ENCODE results near the gene SLC26A2.

The SLC26A2 gene

GRCh38 chr5:149975409-149975808 is 14.9 kb downstream of the SLC26A2 start:
- Histone ChIP-seq H3K4me1 (ENCODE audit: insufficient read depth, low read length) (no peaks in the 10 kb centered on the region), H3K27me3 (ENCODE audit: control insufficient read depth in 1 of 2, insufficient read depth in 2 of 2, low read length in 2 of 2) (no peaks in the 10 kb centered on the region), H3K36me3 (ENCODE audit: insufficient read depth, low read length) (peaks cover 9% of the 10 kb centered on the region), H3K9ac (ENCODE audit: low read length) (no peak overlapping the region), H3K27ac (ENCODE audit: low read depth, low read length) (no peak overlapping the region), H3K4me3 (ENCODE audit: low read depth in 1 of 2, low read length in 2 of 2) (no peak overlapping the region), H3K9me3 (ENCODE audit: low read length) (no peaks in the 10 kb centered on the region)

- no peak overlapping the region for H3K9ac ChIP-seq (ENCODE audit: low read length)
- no peaks in the 10 kb centered on the region for H3K27me3 ChIP-seq (ENCODE audit: control insufficient read depth in 1 of 2, insufficient read depth in 2 of 2, low read length in 2 of 2)
- no peak overlapping the region for H3K27ac ChIP-seq (ENCODE audit: low read depth, low read length)
- no peaks in the 10 kb centered on the region for H3K4me1 ChIP-seq (ENCODE audit: insufficient read depth, low read length)
- peaks cover 9% of the 10 kb centered on the region for H3K36me3 ChIP-seq (ENCODE audit: insufficient read depth, low read length)
- H3K9me3 ChIP-seq (ENCODE audit: low read length), result no peaks in the 10 kb centered on the region
- no peak overlapping the region for H3K4me3 ChIP-seq (ENCODE audit: low read depth in 1 of 2, low read length in 2 of 2)
Measured at GRCh38 chr5:149979896-149980295, 19.3 kb downstream of the SLC26A2 start.

DNA sequence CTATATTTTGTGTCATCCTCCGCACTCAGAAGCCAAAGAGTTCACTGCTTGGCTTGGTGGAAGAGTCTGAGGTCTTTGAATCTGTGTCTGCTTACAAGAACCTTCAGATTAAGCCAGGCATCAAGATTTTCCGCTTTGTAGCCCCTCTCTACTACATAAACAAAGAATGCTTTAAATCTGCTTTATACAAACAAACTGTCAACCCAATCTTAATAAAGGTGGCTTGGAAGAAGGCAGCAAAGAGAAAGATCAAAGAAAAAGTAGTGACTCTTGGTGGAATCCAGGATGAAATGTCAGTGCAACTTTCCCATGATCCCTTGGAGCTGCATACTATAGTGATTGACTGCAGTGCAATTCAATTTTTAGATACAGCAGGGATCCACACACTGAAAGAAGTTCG is 20.6 kb downstream of the SLC26A2 start:
- Histone ChIP-seq H3K27me3 (ENCODE audit: control insufficient read depth in 1 of 2, insufficient read depth in 2 of 2, low read length in 2 of 2) (no peaks in the 10 kb centered on the region), H3K9me3 (ENCODE audit: low read length) (no peaks in the 10 kb centered on the region), H3K36me3 (ENCODE audit: insufficient read depth, low read length) (peaks cover 9% of the 10 kb centered on the region), H3K4me1 (ENCODE audit: insufficient read depth, low read length) (no peaks in the 10 kb centered on the region), H3K27ac (ENCODE audit: low read depth, low read length) (no peak overlapping the region), H3K9ac (ENCODE audit: low read length) (no peak overlapping the region), H3K4me3 (ENCODE audit: low read depth in 1 of 2, low read length in 2 of 2) (no peak overlapping the region)

- no peak overlapping the region for H3K27ac ChIP-seq (ENCODE audit: low read depth, low read length)
- no peak overlapping the region for H3K4me3 ChIP-seq (ENCODE audit: low read depth in 1 of 2, low read length in 2 of 2)
- no peaks in the 10 kb centered on the region for H3K4me1 ChIP-seq (ENCODE audit: insufficient read depth, low read length)
- H3K36me3 ChIP-seq (ENCODE audit: insufficient read depth, low read length), result peaks cover 9% of the 10 kb centered on the region
- H3K27me3 ChIP-seq (ENCODE audit: control insufficient read depth in 1 of 2, insufficient read depth in 2 of 2, low read length in 2 of 2), result no peaks in the 10 kb centered on the region
- no peaks in the 10 kb centered on the region for H3K9me3 ChIP-seq (ENCODE audit: low read length)
- no peak overlapping the region for H3K9ac ChIP-seq (ENCODE audit: low read length)
Measured at GRCh38 chr5:149982505-149982904, 21.9 kb downstream of the SLC26A2 start.

DNA sequence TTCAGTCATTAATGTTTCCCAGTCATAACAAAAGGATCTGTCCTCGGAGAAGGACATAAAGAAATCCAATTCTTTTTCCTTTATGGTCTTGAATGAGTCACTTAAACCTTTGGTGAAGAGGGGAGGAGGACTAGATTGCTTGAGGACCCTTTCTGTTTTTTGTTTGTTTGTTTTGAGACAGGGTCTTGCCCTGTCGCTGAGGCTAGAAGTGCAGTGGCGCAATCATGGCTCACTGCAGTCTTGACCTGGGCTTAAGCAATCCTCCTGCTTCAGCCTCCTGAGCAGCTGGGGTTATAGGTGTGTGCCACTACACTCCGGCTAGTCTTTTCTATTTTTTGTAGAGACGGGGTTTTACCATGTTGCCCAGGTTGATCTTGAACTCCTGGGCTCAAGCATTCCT is 27.6 kb downstream of the SLC26A2 start:
- H3K4me3 ChIP-seq (ENCODE audit: low read depth in 1 of 2, low read length in 2 of 2), result no peak overlapping the region
- H3K9me3 ChIP-seq (ENCODE audit: low read length), result no peaks in the 10 kb centered on the region
- H3K27me3 ChIP-seq (ENCODE audit: control insufficient read depth in 1 of 2, insufficient read depth in 2 of 2, low read length in 2 of 2), result no peaks in the 10 kb centered on the region
- H3K4me1 ChIP-seq (ENCODE audit: insufficient read depth, low read length), result peaks cover 6% of the 10 kb centered on the region
- H3K36me3 ChIP-seq (ENCODE audit: insufficient read depth, low read length), result no peaks in the 10 kb centered on the region
- no peak overlapping the region for H3K9ac ChIP-seq (ENCODE audit: low read length)
- H3K27ac ChIP-seq (ENCODE audit: low read depth, low read length), result no peak overlapping the region

DNA sequence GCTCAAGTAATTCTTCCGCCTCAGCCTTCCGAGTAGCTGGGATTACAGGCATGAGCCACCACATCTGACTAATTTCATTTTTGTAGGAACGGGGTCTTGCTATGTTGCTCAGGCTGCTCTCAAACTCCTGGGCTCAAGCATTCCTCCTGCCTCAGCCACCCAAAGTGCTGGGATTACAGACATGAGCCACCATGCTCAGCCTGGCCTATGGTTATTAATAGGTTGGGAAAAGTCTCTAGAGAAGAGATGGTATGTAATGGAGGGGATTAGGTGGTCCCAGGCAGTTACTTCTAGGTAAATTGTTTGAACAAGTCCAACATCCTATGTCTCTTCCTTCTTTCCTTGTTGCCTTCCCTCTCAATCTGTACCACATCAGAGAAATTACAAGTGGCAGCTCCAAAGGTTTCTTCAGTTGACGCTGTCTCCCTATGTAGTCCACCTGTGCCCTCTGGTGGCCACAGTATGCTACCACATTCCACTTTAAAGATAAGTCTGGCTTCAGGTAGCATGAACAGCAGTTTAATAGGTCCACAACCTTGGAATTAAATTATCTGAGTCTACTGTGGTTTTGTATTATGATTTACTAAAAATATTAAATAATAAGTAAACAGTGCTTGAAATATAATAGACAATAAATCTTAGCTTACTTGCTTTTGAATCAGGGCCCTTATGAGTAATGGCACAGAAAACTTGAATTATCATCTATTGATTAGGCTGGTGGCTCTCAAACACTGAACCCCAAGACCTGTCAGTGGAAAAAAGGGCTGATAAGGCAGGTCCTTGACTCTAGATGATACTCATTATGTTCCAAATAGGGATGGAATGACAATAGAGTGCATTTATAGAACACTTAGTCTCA is 30.2 kb downstream of the SLC26A2 start:
- no peak overlapping the region for H3K9ac ChIP-seq (ENCODE audit: low read length)

GRCh38 chr5:149993471-149993870 is 32.9 kb downstream of the SLC26A2 start:
- peaks cover 6% of the 10 kb centered on the region for H3K4me1 ChIP-seq (ENCODE audit: insufficient read depth, low read length)
- no peaks in the 10 kb centered on the region for H3K9me3 ChIP-seq (ENCODE audit: low read length)
- no peak overlapping the region for H3K27ac ChIP-seq (ENCODE audit: low read depth, low read length)
- no peaks in the 10 kb centered on the region for H3K27me3 ChIP-seq (ENCODE audit: control insufficient read depth in 1 of 2, insufficient read depth in 2 of 2, low read length in 2 of 2)
- H3K4me3 ChIP-seq (ENCODE audit: low read depth in 1 of 2, low read length in 2 of 2), result no peak overlapping the region
- H3K36me3 ChIP-seq (ENCODE audit: insufficient read depth, low read length), result peaks cover 18% of the 10 kb centered on the region
- no peak overlapping the region for H3K9ac ChIP-seq (ENCODE audit: low read length)

More for the DNA sequence above, 30.2 kb downstream of the SLC26A2 start:
- no peak overlapping the region for H3K27ac ChIP-seq (ENCODE audit: low read depth, low read length)
- peaks cover 6% of the 10 kb centered on the region for H3K4me1 ChIP-seq (ENCODE audit: insufficient read depth, low read length)
- peaks cover 13% of the 10 kb centered on the region for H3K36me3 ChIP-seq (ENCODE audit: insufficient read depth, low read length)
- H3K4me3 ChIP-seq (ENCODE audit: low read depth in 1 of 2, low read length in 2 of 2), result no peak overlapping the region
- no peaks in the 10 kb centered on the region for H3K27me3 ChIP-seq (ENCODE audit: control insufficient read depth in 1 of 2, insufficient read depth in 2 of 2, low read length in 2 of 2)
- H3K9me3 ChIP-seq (ENCODE audit: low read length), result no peaks in the 10 kb centered on the region

GRCh38 chr5:149995385-149996204 is 35.0 kb downstream of the SLC26A2 start:
- H3K27ac ChIP-seq (ENCODE audit: low read depth, low read length), result no peak overlapping the region
- peaks cover 18% of the 10 kb centered on the region for H3K36me3 ChIP-seq (ENCODE audit: insufficient read depth, low read length)
- H3K4me1 ChIP-seq (ENCODE audit: insufficient read depth, low read length), result peaks cover 14% of the 10 kb centered on the region
- H3K9ac ChIP-seq (ENCODE audit: low read length), result no peak overlapping the region
- H3K27me3 ChIP-seq (ENCODE audit: control insufficient read depth in 1 of 2, insufficient read depth in 2 of 2, low read length in 2 of 2), result no peaks in the 10 kb centered on the region
- H3K9me3 ChIP-seq (ENCODE audit: low read length), result no peaks in the 10 kb centered on the region
- no peak overlapping the region for H3K4me3 ChIP-seq (ENCODE audit: low read depth in 1 of 2, low read length in 2 of 2)

GRCh38 chr5:149996205-149996890 is 35.8 kb downstream of the SLC26A2 start:
- Histone ChIP-seq H3K36me3 (ENCODE audit: insufficient read depth, low read length) (peaks cover 18% of the 10 kb centered on the region), H3K27me3 (ENCODE audit: control insufficient read depth in 1 of 2, insufficient read depth in 2 of 2, low read length in 2 of 2) (no peaks in the 10 kb centered on the region), H3K9ac (ENCODE audit: low read length) (no peak overlapping the region), H3K9me3 (ENCODE audit: low read length) (no peaks in the 10 kb centered on the region), H3K4me1 (ENCODE audit: insufficient read depth, low read length) (peaks cover 14% of the 10 kb centered on the region), H3K27ac (ENCODE audit: low read depth, low read length) (no peak overlapping the region), H3K4me3 (ENCODE audit: low read depth in 1 of 2, low read length in 2 of 2) (no peak overlapping the region)

- H3K9ac ChIP-seq (ENCODE audit: low read length), result no peak overlapping the region
- H3K27me3 ChIP-seq (ENCODE audit: control insufficient read depth in 1 of 2, insufficient read depth in 2 of 2, low read length in 2 of 2), result no peaks in the 10 kb centered on the region
- H3K27ac ChIP-seq (ENCODE audit: low read depth, low read length), result no peak overlapping the region
- no peaks in the 10 kb centered on the region for H3K9me3 ChIP-seq (ENCODE audit: low read length)
- no peak overlapping the region for H3K4me3 ChIP-seq (ENCODE audit: low read depth in 1 of 2, low read length in 2 of 2)
- H3K36me3 ChIP-seq (ENCODE audit: insufficient read depth, low read length), result peaks cover 18% of the 10 kb centered on the region
- peaks cover 30% of the 10 kb centered on the region for H3K4me1 ChIP-seq (ENCODE audit: insufficient read depth, low read length)
Measured at GRCh38 chr5:149998281-149998680, 37.7 kb downstream of the SLC26A2 start.

- Histone ChIP-seq H3K9ac (ENCODE audit: low read length) (peak overlapping the region; percentile 92), H3K36me3 (ENCODE audit: insufficient read depth, low read length) (peaks cover 18% of the 10 kb centered on the region), H3K27me3 (ENCODE audit: control insufficient read depth in 1 of 2, insufficient read depth in 2 of 2, low read length in 2 of 2) (no peaks in the 10 kb centered on the region), H3K4me1 (ENCODE audit: insufficient read depth, low read length) (peaks cover 30% of the 10 kb centered on the region), H3K4me3 (ENCODE audit: low read depth in 1 of 2, low read length in 2 of 2) (peak overlapping the region; percentile 92 to 96), H3K27ac (ENCODE audit: low read depth, low read length) (no peak overlapping the region), H3K9me3 (ENCODE audit: low read length) (no peaks in the 10 kb centered on the region)
Measured at GRCh38 chr5:149999359-149999758, 38.8 kb downstream of the SLC26A2 start.
